Caco-2 (cell line): ENCODE measurements around the gene ZNF480. TPM values are rescaled to one million over a fixed set of nuclear protein-coding genes. Genes with fewer than 3 reads are reported as not detected.

Experiments
- BruUV-seq: library from RNA; stranded (reverse); fragments of 400-500 nt; replicated peaks from 2 replicates; lab custom pipeline; 2021; lab: Mats Ljungman, UMichigan
- CTCF ChIA-PET: fragments of 300-600 bp; sonication (Branson Sonifier 250); formaldehyde crosslinking; loops from one replicate; lab custom pipeline; 2022; ENCODE audit warnings: antibody characterized with exemption; lab: Charles Lee
- POLR2A ChIA-PET: fragments of 300-600 bp; sonication (Branson Sonifier 250); formaldehyde crosslinking; loops from one replicate; lab custom pipeline; 2022; ENCODE audit warnings: antibody characterized with exemption; lab: Charles Lee
- DNase-seq, 2 experiments: peaks; one replicate each; pipeline versions ENCODE4 v3.0.0 to v3.0.0-alpha.2; 2020 to 2022
- H3K27me3 ChIP-seq: replicated peaks from 2 replicates; pipeline ENCODE4 v1.6.0; 2011; ENCODE audit warnings: low read length; ENCODE audit not compliant: control insufficient read depth, insufficient read depth
- H3K36me3 ChIP-seq: 2 replicates; pipeline ENCODE4 v1.5.1; 2011; ENCODE audit warnings: low read length; ENCODE audit not compliant: control insufficient read depth, insufficient read depth
- H3K4me1 ChIP-seq: fragments of 250-450 bp; sonication (Bioruptor Pico); 2 replicates; pipeline ENCODE4 v1.5.1; 2020; ENCODE audit warnings: mild to moderate bottlenecking
- H3K4me3 ChIP-seq: 2 replicates; pipeline ENCODE4 v1.5.1; 2011; ENCODE audit warnings: low read depth, mild to moderate bottlenecking, control low read depth, low read length
- H3K9me3 ChIP-seq: fragments of 250-450 bp; sonication (Bioruptor Pico); 2 replicates; pipeline ENCODE4 v1.5.1; 2020; ENCODE audit warnings: mild to moderate bottlenecking, moderate library complexity
- H3K27ac Mint-ChIP-seq: one replicate; pipeline ENCODE4 v1.8.0; 2022; ENCODE audit warnings: mixed read lengths; ENCODE audit not compliant: unreplicated experiment
- H3K27me3 Mint-ChIP-seq: one replicate; pipeline ENCODE4 v1.8.0; 2022; ENCODE audit warnings: mixed read lengths; ENCODE audit not compliant: insufficient read depth, unreplicated experiment
- H3K36me3 Mint-ChIP-seq: one replicate; pipeline ENCODE4 v1.8.0; 2022; ENCODE audit warnings: mild to moderate bottlenecking, mixed read lengths; ENCODE audit not compliant: insufficient read depth, unreplicated experiment
- H3K4me1 Mint-ChIP-seq: one replicate; pipeline ENCODE4 v1.8.0; 2022; ENCODE audit warnings: low read depth, mixed read lengths; ENCODE audit not compliant: unreplicated experiment
- H3K4me3 Mint-ChIP-seq: one replicate; pipeline ENCODE4 v1.8.0; 2022; ENCODE audit warnings: mild to moderate bottlenecking, moderate library complexity, mixed read lengths; ENCODE audit not compliant: unreplicated experiment
- H3K9me3 Mint-ChIP-seq: one replicate; pipeline ENCODE4 v1.8.0; 2022; ENCODE audit warnings: mixed read lengths; ENCODE audit not compliant: unreplicated experiment
- CTCF ChIP-seq, 2 experiments: fragments of 200-600 bp in 1 of 2; IDR thresholded peaks; 1 replicate in 1 of 2; 2 replicates in 1 of 2; pipeline versions ENCODE4 v1.5.1 to v1.8.0; 2011 to 2022; ENCODE audit warnings: antibody characterized with exemption in 1 of 2, control low read depth in 1 of 2, inconsistent platforms in 1 of 2, low read depth in 1 of 2, low read length in 1 of 2, mild to moderate bottlenecking in 1 of 2, moderate library complexity in 1 of 2; ENCODE audit not compliant: insufficient read depth in 1 of 2, severe bottlenecking in 1 of 2, unreplicated experiment in 1 of 2
- intact Hi-C: fragments of 100-400 bp; cut with micrococcal nuclease; formaldehyde crosslinking; loops from one replicate; pipeline ENCODE4 v1.10.0; 2022; ENCODE audit not compliant: unreplicated experiment
- total RNA-seq: library from RNA; stranded (reverse); gene quantifications from 2 replicates; pipeline ENCODE4 v1.2.3, GENCODE V29; 2022

The ZNF480 gene
- total RNA-seq, 1 experiment from 2014 or later = 17.7 TPM

DNA sequence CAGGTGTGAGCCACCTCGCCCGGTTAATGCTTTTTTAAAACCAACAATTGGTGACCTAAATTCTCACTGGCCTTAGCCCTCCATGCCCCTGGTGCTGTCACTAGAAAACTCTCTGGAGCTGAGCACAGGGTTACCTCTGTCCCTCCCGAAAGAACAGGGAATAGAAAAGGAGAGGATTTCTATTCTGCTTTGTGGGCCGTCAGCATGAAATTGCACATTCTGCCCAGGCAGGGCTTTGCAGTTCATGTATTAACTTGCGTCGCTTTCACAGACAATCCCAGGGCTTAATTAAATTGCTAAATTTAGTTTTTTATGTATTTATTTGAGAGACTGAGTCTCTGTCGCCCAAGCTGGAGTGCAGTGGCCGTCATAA, 583 bp upstream of the ZNF480 start:
- ChIA-PET POLR2A (interaction anchor here (0.5 kb wide), 1 partner anchor 41 kb away, joined by 4 read pairs; no protein-coding TSS in a partner anchor), CTCF (no interaction called here)
- Histone ChIP-seq H3K27me3 (no peaks in the 10 kb centered on the region), H3K4me3 (peak overlapping the region; percentile 52), H3K9me3 (peaks cover 21% of the 10 kb centered on the region), H3K36me3 (peaks cover 3% of the 10 kb centered on the region; the same call in 1 of the 2 replicates), H3K4me1 (no peaks in the 10 kb centered on the region)
- peaks cover 79% of the 10 kb centered on the region for H3K36me3 Mint-ChIP-seq
- DNase-seq = no peak
- no peak for TF ChIP-seq CTCF (IDR thresholded peaks at IDR 0.05; ENCODE audit: insufficient read depth in 1 of 2, low read depth in 1 of 2, low read length in 1 of 2, severe bottlenecking in 1 of 2, unreplicated experiment in 1 of 2)
- H3K27me3 Mint-ChIP-seq = no peaks in the 10 kb centered on the region
- intact Hi-C loops = no loop called here
- H3K9me3 Mint-ChIP-seq = peaks cover 35% of the 10 kb centered on the region
- peaks cover 8% of the 10 kb centered on the region for H3K4me1 Mint-ChIP-seq
- TSS peak; percentile 60 for BruUV-seq
- peak overlapping the region; percentile 89 for H3K4me3 Mint-ChIP-seq
- H3K27ac Mint-ChIP-seq = no peak overlapping the region

GRCh38 chr19:52297601-52298364, 814 bp downstream of the ZNF480 start:
- Histone ChIP-seq H3K9me3 (peaks cover 26% of the 10 kb centered on the region), H3K36me3 (peaks cover 10% of the 10 kb centered on the region), H3K4me3 (peak overlapping the region; percentile 89), H3K4me1 (no peaks in the 10 kb centered on the region), H3K27me3 (no peaks in the 10 kb centered on the region)
- POLR2A ChIA-PET = no interaction called here
- DNase-seq = no peak
- Mint-ChIP-seq H3K4me1 (peaks cover 8% of the 10 kb centered on the region), H3K27ac (peak overlapping the region; percentile 89), H3K36me3 (peaks cover 82% of the 10 kb centered on the region), H3K4me3 (peak overlapping the region; percentile 89), H3K27me3 (no peaks in the 10 kb centered on the region), H3K9me3 (peaks cover 34% of the 10 kb centered on the region)
- intact Hi-C loops = no loop called here
- no peak for TF ChIP-seq CTCF (IDR thresholded peaks at IDR 0.05; ENCODE audit: insufficient read depth in 1 of 2, low read depth in 1 of 2, low read length in 1 of 2, severe bottlenecking in 1 of 2, unreplicated experiment in 1 of 2)
- CTCF ChIA-PET = no interaction called here
- BruUV-seq = no TSS peak

GRCh38 chr19:52307275-52307674, 10.3 kb downstream of the ZNF480 start:
- POLR2A ChIA-PET = no interaction called here

More at GRCh38 chr19:52307275-52307674, 10.3 kb downstream of the ZNF480 start:
- Mint-ChIP-seq H3K4me1 (no peaks in the 10 kb centered on the region), H3K9me3 (peaks cover 30% of the 10 kb centered on the region), H3K4me3 (no peak overlapping the region), H3K27me3 (no peaks in the 10 kb centered on the region), H3K27ac (no peak overlapping the region), H3K36me3 (peaks cover 82% of the 10 kb centered on the region)
- H3K36me3 ChIP-seq = peaks cover 9% of the 10 kb centered on the region
- H3K27me3 ChIP-seq = no peaks in the 10 kb centered on the region
- no peak overlapping the region for H3K4me3 ChIP-seq
- BruUV-seq = no TSS peak
- no peak for TF ChIP-seq CTCF (IDR thresholded peaks at IDR 0.05; ENCODE audit: insufficient read depth in 1 of 2, low read depth in 1 of 2, low read length in 1 of 2, severe bottlenecking in 1 of 2, unreplicated experiment in 1 of 2)
- intact Hi-C loops = no loop called here
- peak in 1 of 2 experiments; percentile 55 for DNase-seq
- CTCF ChIA-PET = no interaction called here
- peaks cover 43% of the 10 kb centered on the region for H3K9me3 ChIP-seq
- H3K4me1 ChIP-seq = no peaks in the 10 kb centered on the region
